Subcutaneous adipose tissue (tissue), 4 donors: ENCODE results near the gene WDR47. TPM values are rescaled to one million over a fixed set of nuclear protein-coding genes. Genes with fewer than 3 reads are reported as not detected.

Experiments
- total RNA-seq, 4 donors: library from RNA; depleted of rRNA; stranded (reverse); fragments of >200 nt; gene quantifications; one replicate each; pipeline ENCODE4 v1.1.0, GENCODE V29; 2016
- TF ChIP-seq, protein P1 (sequence below): fragments of 450-650 bp; IDR thresholded peaks from one replicate; pipeline ENCODE4 v1.5.1; 2016; ENCODE audit warnings: low read depth, mild to moderate bottlenecking, control low read depth, antibody characterized with exemption, moderate library complexity

WDR47 gene
- total RNA-seq, 4 donors from 2014 or later = 13.0 to 18.1 (median 13.7) TPM

DNA sequence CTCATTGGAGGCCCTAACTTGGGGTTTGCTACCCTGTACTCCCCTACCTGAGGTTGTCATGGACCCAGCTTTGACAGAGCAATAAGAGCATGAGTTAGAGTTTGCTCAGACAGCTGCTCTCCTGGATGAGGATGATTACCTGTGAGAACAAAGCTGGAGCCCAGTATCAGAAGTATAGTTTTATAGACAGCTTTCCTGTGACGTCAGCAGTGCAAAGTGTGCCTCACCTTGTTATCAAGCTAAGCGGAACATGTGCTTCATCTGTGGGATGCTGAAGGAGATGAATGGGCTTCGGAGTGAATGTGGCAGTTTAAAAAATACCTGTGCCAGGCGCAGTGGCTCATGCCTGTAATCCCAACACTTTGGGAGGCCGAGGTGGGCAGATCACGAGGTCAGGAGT lies 5.4 kb upstream of the WDR47 start:
- TF ChIP-seq, protein P1, sequence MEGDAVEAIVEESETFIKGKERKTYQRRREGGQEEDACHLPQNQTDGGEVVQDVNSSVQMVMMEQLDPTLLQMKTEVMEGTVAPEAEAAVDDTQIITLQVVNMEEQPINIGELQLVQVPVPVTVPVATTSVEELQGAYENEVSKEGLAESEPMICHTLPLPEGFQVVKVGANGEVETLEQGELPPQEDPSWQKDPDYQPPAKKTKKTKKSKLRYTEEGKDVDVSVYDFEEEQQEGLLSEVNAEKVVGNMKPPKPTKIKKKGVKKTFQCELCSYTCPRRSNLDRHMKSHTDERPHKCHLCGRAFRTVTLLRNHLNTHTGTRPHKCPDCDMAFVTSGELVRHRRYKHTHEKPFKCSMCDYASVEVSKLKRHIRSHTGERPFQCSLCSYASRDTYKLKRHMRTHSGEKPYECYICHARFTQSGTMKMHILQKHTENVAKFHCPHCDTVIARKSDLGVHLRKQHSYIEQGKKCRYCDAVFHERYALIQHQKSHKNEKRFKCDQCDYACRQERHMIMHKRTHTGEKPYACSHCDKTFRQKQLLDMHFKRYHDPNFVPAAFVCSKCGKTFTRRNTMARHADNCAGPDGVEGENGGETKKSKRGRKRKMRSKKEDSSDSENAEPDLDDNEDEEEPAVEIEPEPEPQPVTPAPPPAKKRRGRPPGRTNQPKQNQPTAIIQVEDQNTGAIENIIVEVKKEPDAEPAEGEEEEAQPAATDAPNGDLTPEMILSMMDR = no peak

DNA sequence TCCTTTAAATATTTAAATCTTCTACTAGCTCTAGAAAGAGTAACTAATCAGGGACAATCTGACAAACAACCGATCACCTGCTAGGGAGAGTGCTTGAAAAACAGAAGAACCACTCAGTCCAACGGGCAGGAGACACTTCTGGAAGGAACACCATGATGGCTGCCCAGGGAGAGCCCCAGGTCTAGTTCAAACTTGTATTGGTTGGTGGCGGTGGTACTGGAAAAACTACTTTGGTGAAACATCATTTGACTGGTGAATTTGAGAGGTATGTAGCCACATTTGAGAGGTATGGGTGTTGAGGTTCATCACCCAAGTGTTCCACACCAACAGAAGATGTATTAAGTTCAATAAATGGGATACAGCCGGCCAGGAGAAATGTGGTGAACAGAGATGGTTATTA lies 4.8 kb upstream of the WDR47 start:
- TF ChIP-seq, protein P1 = no peak

DNA sequence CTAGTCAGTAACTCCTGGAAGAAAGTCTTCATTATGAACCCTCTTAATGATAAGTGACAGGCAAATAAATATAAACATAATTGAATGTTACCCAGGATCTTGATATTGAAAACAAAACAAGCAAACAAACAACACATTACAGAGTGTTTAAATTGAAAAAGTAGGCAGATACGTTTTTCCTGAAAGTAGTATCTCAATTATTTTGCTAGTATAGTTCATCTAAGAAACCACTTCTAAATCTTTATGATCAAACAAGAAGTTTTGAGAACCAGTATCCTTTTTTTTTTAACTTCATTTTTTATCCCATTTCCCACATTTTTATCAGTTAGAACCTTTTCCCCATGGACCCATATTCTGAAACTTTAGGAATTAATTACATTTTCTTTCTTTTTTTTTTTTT lies 3.7 kb upstream of the WDR47 start:
- TF ChIP-seq, protein P1 = no peak

DNA sequence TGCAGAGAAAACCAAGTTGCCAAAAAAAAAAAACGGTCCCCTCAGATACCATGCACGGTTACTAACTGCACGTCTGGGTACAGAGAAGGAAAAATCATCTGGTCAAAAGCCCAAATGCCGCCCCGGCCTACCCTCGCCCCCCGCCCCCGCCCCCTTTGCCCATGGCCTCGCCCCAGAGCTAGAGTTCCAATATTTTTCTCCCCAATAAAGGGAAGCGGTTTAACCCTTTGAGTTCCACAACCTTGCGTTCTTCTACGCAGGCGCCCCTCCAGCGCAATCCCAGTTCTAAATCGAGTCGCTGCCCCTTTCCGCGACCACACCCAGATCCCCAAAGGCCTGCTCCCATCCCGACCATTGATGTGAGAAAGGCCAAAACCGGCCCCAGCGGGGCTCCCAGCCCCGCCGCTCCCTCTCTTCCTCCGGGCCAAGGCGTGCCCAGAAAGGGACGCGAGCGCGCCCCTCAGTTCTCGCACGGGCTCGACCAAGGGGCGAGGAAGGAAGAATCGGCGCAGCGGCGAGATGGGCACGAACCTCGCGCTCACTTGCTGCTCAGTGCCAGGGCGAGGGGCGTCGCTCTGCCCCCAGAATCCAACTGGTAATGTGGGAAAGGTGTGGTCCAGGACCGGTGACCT lies 797 bp downstream of the WDR47 start:
- TF ChIP-seq, protein P1 = no peak

DNA sequence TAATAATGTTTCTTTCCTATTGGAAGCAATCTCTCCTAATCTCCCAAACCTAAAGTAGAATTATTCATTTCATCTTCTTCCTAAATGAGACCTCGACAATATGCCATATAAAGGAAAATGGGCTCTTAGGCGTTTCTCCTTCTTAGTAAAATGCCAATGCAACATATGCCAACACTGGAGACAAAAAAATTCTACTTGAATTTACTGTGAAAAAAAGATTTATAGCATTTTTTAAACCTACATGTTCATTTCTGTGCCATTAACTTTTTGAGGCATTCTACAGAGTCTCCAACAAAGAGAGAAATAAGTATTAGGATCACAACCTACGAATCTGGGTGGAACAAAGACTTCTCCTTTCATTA lies 1.3 kb downstream of the WDR47 start:
- TF ChIP-seq, protein P1 = no peak

DNA sequence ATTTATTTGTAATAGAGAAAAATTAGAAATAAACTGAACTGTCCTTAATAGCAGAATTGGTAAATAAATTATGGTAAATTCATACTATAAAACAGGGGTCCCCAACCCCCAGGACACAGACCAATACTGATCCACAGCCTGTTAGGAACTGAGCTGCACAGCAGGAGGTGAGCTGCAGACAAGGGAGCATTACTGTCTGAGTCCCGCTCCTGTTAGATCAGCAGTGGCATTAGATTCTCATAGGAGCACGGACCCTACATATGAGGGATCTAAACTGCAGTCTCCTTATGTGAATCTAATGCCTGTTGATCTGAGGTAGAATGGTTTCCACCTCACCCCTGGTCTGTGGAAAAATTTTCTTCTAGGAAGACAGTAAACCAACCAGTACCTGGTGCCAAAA lies 7.5 kb downstream of the WDR47 start:
- TF ChIP-seq, protein P1 = no peak

DNA sequence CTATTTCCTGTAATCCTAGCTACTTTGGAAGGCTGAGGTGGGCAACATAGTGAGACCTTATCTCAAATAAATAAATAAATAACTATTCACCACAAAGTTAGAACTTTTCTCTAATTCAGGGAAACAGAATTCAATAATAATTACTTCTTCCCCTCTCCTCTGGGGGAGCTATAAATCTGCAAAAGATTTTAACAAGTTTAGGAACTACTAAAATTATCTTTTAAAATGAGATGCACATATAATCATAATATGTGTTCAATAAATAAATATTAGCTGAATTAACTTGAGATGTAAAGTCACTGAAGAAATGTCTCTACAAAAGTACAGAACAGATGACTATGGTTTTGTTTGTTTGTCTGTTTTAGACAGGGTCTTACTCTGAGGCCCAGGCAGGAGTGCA lies 14.1 kb downstream of the WDR47 start:
- TF ChIP-seq, protein P1 = no peak
